ENCODE results near the gene CD164.
"Not testable (repeated sequence)": the region's sequence is repeated elsewhere in the genome, so short reads cannot be mapped to it uniquely, and the experiment has no call there.

The CD164 gene

DNA sequence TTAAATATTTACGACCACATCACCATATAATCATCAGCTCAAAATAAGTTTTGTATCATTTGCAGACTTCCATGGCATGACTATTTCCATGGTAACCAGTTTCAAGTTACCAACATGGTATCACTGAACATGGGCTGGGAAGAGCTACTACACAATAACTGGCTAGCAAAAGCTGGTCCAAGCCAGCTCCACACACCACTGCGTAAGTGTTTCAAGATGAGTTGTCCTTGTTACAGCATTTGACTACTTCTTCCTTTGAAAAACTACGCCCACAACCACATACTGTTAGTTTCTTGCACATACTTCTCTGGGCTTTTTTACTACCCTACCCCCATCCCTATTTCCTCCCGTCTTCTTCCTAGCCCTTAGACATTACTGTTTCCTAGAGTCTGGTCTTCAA lies 8.5 kb downstream of the CD164 start:
- Histone ChIP-seq H3K4me1 (ENCODE audit: control insufficient read depth in 1 of 2, insufficient read depth in 2 of 2, low read length in 2 of 2) (peaks cover 0 to 10% of the 10 kb centered on the region in 2 donors), H3K27ac (ENCODE audit: low read length) (no peak overlapping the region), H3K36me3 (ENCODE audit: control insufficient read depth in 1 of 2, insufficient read depth in 2 of 2, low read length in 2 of 2) (peaks cover 57 to 67% of the 10 kb centered on the region in 2 donors), H3K9me3 (ENCODE audit: control insufficient read depth in 1 of 2, low read length in 2 of 2) (no peaks in the 10 kb centered on the region), H3K4me3 (ENCODE audit: low read depth in 1 of 2, low read length in 2 of 2) (no peak overlapping the region), H3K27me3 (ENCODE audit: low read depth, low read length) (no peaks in the 10 kb centered on the region)

DNA sequence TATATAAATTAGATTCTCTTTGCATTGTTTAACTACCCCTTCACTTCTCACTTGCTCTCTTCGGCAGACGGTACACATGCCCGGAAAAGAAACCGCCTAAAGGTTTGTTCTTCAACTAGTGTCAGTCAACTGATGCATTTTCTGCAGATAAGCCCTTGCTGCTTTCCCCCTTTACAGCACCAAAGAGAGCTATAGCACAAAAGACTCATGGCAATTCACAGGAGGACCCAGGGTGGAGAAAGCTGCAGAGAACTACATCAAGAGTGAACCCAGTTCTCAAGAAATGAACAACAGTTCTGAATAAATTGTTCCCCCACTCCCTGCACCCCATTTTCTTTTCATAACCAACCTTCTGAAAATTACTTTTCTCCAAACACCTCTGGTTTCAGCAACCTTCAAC lies 8.9 kb downstream of the CD164 start:
- peaks cover 61 to 71% of the 10 kb centered on the region in 2 donors for H3K36me3 ChIP-seq (ENCODE audit: control insufficient read depth in 1 of 2, insufficient read depth in 2 of 2, low read length in 2 of 2)
- H3K4me3 ChIP-seq (ENCODE audit: low read depth in 1 of 2, low read length in 2 of 2), result no peak overlapping the region
- peaks cover 0 to 9% of the 10 kb centered on the region in 2 donors for H3K4me1 ChIP-seq (ENCODE audit: control insufficient read depth in 1 of 2, insufficient read depth in 2 of 2, low read length in 2 of 2)
- no peaks in the 10 kb centered on the region for H3K9me3 ChIP-seq (ENCODE audit: control insufficient read depth in 1 of 2, low read length in 2 of 2)
- H3K27ac ChIP-seq (ENCODE audit: low read length), result no peak overlapping the region
- H3K27me3 ChIP-seq (ENCODE audit: low read depth, low read length), result no peaks in the 10 kb centered on the region

DNA sequence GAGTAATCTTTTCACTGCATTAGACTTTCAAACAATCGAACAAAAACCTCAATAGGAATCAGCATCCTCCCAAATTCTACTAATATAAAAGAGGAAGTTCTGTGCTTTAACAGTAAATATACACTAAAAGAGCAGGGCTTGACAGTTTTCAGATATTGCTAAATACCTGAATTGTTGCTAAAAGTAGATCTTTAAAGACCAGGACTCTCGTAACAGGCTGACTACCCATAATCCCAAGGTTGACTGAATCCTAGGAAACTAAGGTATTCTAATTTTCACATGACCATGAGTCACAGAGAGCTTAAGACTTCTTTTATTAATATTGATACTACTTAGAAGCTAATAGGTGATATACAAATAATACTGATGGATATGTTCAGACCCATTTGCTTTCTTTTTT lies 10.1 kb downstream of the CD164 start:
- Histone ChIP-seq H3K27me3 (ENCODE audit: low read depth, low read length) (no peaks in the 10 kb centered on the region), H3K4me1 (ENCODE audit: control insufficient read depth in 1 of 2, insufficient read depth in 2 of 2, low read length in 2 of 2) (no peaks in the 10 kb centered on the region), H3K4me3 (ENCODE audit: low read depth in 1 of 2, low read length in 2 of 2) (no peak overlapping the region), H3K36me3 (ENCODE audit: control insufficient read depth in 1 of 2, insufficient read depth in 2 of 2, low read length in 2 of 2) (peaks cover 67 to 73% of the 10 kb centered on the region in 2 donors), H3K9me3 (ENCODE audit: control insufficient read depth in 1 of 2, low read length in 2 of 2) (no peaks in the 10 kb centered on the region), H3K27ac (ENCODE audit: low read length) (no peak overlapping the region)

DNA sequence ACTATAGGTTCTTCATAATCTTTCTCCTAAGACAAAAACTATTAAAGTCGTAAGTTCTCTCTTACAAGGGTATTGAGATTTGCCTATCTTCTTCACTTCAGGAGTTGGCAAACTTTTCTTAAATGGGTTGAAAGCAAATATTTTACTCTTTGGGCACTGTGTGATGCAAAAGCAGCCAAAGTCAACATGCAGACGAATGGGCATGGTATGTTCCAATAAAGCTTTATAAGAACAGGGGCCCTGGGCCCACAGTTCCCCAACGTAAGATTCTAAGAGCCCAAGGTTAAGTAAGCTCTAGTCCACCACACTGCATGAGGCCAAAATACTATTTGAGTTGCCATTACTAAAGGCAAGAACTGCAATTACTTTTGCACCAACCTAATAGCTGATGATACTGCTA lies 11.5 kb downstream of the CD164 start:
- H3K27ac ChIP-seq (ENCODE audit: low read length), result no peak overlapping the region
- H3K4me3 ChIP-seq (ENCODE audit: low read depth in 1 of 2, low read length in 2 of 2), result no peak overlapping the region
- H3K36me3 ChIP-seq (ENCODE audit: control insufficient read depth in 1 of 2, insufficient read depth in 2 of 2, low read length in 2 of 2), result peaks cover 63 to 74% of the 10 kb centered on the region in 2 donors
- H3K27me3 ChIP-seq (ENCODE audit: low read depth, low read length), result no peaks in the 10 kb centered on the region
- no peaks in the 10 kb centered on the region for H3K9me3 ChIP-seq (ENCODE audit: control insufficient read depth in 1 of 2, low read length in 2 of 2)
- H3K4me1 ChIP-seq (ENCODE audit: control insufficient read depth in 1 of 2, insufficient read depth in 2 of 2, low read length in 2 of 2), result no peaks in the 10 kb centered on the region

DNA sequence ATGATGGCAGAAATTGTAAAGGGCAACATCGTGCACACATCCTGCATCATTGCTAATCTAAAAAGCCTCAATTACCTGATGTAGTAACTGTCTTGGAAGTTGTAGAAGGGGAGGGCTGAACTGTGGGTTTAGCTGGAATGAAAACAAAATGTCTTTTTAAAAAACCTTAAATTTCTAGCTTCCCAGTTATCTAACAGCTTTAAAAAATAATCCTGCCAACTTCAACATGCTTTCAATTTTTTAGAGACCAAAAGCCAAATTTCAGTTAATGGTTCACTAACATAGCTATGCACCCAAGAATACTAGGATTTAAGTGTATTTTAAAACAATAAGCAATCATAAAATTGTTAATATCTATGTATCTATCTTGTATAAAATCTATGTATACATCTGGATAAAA lies 11.9 kb downstream of the CD164 start:
- no peak overlapping the region for H3K4me3 ChIP-seq (ENCODE audit: low read depth in 1 of 2, low read length in 2 of 2)
- H3K27ac ChIP-seq (ENCODE audit: low read length), result no peak overlapping the region
- H3K27me3 ChIP-seq (ENCODE audit: low read depth, low read length), result no peaks in the 10 kb centered on the region
- H3K36me3 ChIP-seq (ENCODE audit: control insufficient read depth in 1 of 2, insufficient read depth in 2 of 2, low read length in 2 of 2), result peaks cover 59 to 75% of the 10 kb centered on the region in 2 donors
- H3K4me1 ChIP-seq (ENCODE audit: control insufficient read depth in 1 of 2, insufficient read depth in 2 of 2, low read length in 2 of 2), result no peaks in the 10 kb centered on the region
- no peaks in the 10 kb centered on the region for H3K9me3 ChIP-seq (ENCODE audit: control insufficient read depth in 1 of 2, low read length in 2 of 2)

DNA sequence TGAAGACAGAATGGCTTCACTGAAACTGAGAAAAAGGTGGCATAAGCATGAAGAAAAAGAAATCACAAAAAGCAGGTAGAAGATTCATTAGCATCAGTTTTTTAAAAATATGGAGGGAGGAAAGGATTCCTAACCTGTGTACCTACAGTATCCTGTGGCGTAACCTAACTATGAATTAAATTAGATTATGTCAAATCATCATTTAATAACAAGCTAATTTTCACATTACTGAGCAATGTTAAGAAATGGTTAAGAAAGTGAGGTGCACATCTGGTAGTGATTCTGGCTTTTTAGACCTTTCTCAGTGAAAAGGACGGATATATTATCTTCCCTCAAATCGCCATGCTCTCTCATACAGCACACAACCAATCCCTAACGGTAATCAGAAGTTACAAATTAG lies 12.5 kb downstream of the CD164 start:
- Histone ChIP-seq H3K27me3 (ENCODE audit: low read depth, low read length) (no peaks in the 10 kb centered on the region), H3K4me3 (ENCODE audit: low read depth in 1 of 2, low read length in 2 of 2) (no peak overlapping the region), H3K27ac (ENCODE audit: low read length) (no peak overlapping the region), H3K36me3 (ENCODE audit: control insufficient read depth in 1 of 2, insufficient read depth in 2 of 2, low read length in 2 of 2) (peaks cover 53 to 70% of the 10 kb centered on the region in 2 donors), H3K4me1 (ENCODE audit: control insufficient read depth in 1 of 2, insufficient read depth in 2 of 2, low read length in 2 of 2) (no peaks in the 10 kb centered on the region), H3K9me3 (ENCODE audit: control insufficient read depth in 1 of 2, low read length in 2 of 2) (no peaks in the 10 kb centered on the region)

DNA sequence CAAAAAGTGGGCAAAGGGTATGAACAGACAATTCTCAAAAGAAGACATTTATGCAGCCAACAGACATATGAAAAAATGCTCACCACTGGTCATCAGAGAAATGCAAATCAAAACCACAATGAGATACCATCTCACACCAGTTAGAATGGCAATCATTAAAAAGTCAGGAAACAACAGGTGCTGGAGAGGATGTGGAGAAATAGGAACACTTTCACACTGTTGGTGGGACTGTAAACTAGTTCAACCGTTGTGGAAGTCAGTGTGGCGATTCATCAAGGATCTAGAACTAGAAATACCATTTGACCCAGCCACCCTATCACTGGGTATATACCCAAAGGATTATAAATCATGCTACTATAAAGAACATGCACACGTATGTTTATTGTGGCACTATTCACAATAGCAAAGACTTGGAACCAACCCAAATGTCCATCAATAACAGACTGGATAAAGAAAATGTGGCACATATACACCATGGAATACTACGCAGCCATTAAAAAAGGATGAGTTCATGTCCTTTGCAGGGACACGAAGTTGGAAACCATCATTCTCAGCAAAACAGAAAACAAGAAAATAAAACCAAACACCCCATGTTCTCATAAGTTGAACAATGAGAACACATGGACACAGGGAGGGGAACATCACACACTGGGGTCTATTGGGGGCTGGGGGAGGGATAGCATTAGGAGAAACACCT lies 17.7 kb downstream of the CD164 start:
- not testable (repeated sequence) for H3K4me1 ChIP-seq (ENCODE audit: control insufficient read depth in 1 of 2, insufficient read depth in 2 of 2, low read length in 2 of 2); H3K4me3 ChIP-seq (ENCODE audit: low read depth in 1 of 2, low read length in 2 of 2); H3K27me3 ChIP-seq (ENCODE audit: low read depth, low read length); H3K9me3 ChIP-seq (ENCODE audit: control insufficient read depth in 1 of 2, low read length in 2 of 2); H3K27ac ChIP-seq (ENCODE audit: low read length)
- H3K36me3 ChIP-seq (ENCODE audit: control insufficient read depth in 1 of 2, insufficient read depth in 2 of 2, low read length in 2 of 2), result peaks cover 40 to 45% of the 10 kb centered on the region in 2 donors

DNA sequence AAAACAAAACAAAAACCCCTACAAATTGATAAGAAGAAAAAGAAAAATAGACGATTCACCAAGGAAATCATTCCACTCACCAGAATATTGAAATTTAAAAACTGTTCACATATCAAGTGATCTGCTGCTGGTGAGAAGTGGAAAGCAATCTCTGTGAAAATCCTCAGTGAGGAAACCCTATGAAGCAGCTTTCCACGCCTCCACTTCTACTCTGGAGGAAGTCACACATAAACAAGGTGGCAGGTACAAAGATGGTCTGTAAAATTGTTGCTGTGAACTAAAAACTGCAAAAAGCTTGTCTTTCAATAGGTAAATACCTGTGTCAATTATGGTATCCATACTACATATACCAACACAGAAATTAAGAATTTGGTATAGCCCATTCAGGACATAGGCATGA lies 18.5 kb downstream of the CD164 start:
- Histone ChIP-seq H3K4me1 (ENCODE audit: control insufficient read depth in 1 of 2, insufficient read depth in 2 of 2, low read length in 2 of 2) (no peaks in the 10 kb centered on the region), H3K27me3 (ENCODE audit: low read depth, low read length) (no peaks in the 10 kb centered on the region), H3K9me3 (ENCODE audit: control insufficient read depth in 1 of 2, low read length in 2 of 2) (no peaks in the 10 kb centered on the region), H3K27ac (ENCODE audit: low read length) (no peak overlapping the region), H3K36me3 (ENCODE audit: control insufficient read depth in 1 of 2, insufficient read depth in 2 of 2, low read length in 2 of 2) (peaks cover 43 to 45% of the 10 kb centered on the region in 2 donors), H3K4me3 (ENCODE audit: low read depth in 1 of 2, low read length in 2 of 2) (no peak overlapping the region)

DNA sequence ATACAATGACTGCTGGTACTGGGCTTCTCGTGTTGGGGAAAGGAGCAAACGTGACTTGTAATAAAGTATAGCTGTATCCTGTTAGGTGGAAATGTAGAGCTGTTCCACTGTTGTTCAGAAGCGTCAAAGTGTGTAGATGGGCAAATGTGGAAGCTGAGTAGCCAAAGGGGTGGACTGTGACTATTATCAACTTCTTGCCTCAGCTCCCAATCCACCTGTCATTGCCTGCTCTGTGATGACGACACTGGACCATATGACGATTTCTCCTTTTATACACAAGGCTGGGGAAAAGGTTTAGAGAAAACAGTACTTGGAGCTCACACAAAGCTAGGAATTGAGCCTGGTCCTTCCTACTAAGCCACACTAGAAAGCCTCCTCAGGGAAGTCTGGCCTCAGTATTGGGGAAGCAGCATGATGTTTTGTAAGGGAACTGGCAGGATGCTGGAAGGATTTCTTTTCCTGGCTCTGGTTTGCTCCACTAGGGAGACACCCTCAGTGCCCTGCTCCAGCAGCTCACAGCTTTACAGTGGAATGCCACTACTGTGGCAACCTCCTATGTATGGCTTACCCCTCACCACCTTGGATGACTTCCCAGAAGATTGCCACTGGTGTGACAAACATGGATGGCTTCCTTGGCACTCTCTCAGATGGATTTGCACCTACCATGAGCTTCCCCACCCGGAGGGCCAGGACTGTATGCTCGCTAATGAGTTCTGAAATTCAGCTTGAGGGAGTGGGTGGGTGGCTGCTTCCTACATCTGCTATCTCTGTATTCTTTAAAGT lies 20.0 kb downstream of the CD164 start:
- no peaks in the 10 kb centered on the region for H3K4me1 ChIP-seq (ENCODE audit: control insufficient read depth in 1 of 2, insufficient read depth in 2 of 2, low read length in 2 of 2)
- H3K27ac ChIP-seq (ENCODE audit: low read length), result no peak overlapping the region
- H3K36me3 ChIP-seq (ENCODE audit: control insufficient read depth in 1 of 2, insufficient read depth in 2 of 2, low read length in 2 of 2), result peaks cover 32 to 43% of the 10 kb centered on the region in 2 donors
- H3K9me3 ChIP-seq (ENCODE audit: control insufficient read depth in 1 of 2, low read length in 2 of 2), result no peaks in the 10 kb centered on the region
- no peak overlapping the region for H3K4me3 ChIP-seq (ENCODE audit: low read depth in 1 of 2, low read length in 2 of 2)
- no peaks in the 10 kb centered on the region for H3K27me3 ChIP-seq (ENCODE audit: low read depth, low read length)

DNA sequence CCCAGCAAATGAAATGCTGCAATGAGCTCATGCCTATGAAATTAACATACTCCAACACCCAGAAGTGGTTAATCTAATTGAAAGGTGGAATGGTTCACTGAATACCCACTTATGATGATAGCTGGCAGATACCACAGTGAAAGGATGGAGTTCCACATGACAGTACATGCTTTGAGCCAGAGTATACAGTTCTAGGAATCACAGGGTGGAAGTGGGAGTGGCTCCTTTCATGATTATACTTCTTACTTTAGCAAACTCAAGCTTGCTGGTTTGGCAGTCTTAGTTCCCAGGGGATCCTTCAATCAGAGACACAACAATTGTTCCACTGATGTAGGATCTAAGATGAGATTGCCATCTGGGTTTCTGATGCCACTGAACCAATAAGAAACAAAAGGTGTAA lies 21.5 kb downstream of the CD164 start:
- Histone ChIP-seq H3K36me3 (ENCODE audit: control insufficient read depth in 1 of 2, insufficient read depth in 2 of 2, low read length in 2 of 2) (peaks cover 19 to 53% of the 10 kb centered on the region in 2 donors), H3K27ac (ENCODE audit: low read length) (no peak overlapping the region), H3K4me1 (ENCODE audit: control insufficient read depth in 1 of 2, insufficient read depth in 2 of 2, low read length in 2 of 2) (no peaks in the 10 kb centered on the region), H3K4me3 (ENCODE audit: low read depth in 1 of 2, low read length in 2 of 2) (no peak overlapping the region), H3K27me3 (ENCODE audit: low read depth, low read length) (no peaks in the 10 kb centered on the region), H3K9me3 (ENCODE audit: control insufficient read depth in 1 of 2, low read length in 2 of 2) (peaks cover 0 to 2% of the 10 kb centered on the region in 2 donors)

DNA sequence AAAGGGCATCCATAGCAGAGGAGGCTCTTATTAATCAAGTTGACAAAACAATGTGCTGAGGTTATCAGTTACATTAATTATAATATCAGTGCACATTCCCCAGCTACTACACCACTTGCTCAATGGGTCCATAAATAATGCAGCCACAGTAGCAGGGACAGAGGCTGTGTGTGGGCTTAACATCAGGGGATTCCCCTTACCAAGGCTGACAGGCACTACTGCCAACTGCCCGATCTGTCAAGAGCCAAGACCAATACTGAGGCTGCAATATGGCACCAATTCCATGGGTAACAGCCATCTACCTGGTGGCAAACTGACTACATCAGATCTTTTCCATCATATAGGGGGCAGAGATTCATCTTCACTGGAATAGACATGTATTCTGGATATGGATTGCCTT lies 22.0 kb downstream of the CD164 start:
- no peaks in the 10 kb centered on the region for H3K27me3 ChIP-seq (ENCODE audit: low read depth, low read length)
- peaks cover 0 to 2% of the 10 kb centered on the region in 2 donors for H3K9me3 ChIP-seq (ENCODE audit: control insufficient read depth in 1 of 2, low read length in 2 of 2)
- H3K36me3 ChIP-seq (ENCODE audit: control insufficient read depth in 1 of 2, insufficient read depth in 2 of 2, low read length in 2 of 2), result peaks cover 21 to 56% of the 10 kb centered on the region in 2 donors
- H3K4me3 ChIP-seq (ENCODE audit: low read depth in 1 of 2, low read length in 2 of 2), result no peak overlapping the region
- no peaks in the 10 kb centered on the region for H3K4me1 ChIP-seq (ENCODE audit: control insufficient read depth in 1 of 2, insufficient read depth in 2 of 2, low read length in 2 of 2)
- no peak overlapping the region for H3K27ac ChIP-seq (ENCODE audit: low read length)
